NOMO-1 (cell line): ENCODE measurements around the gene ZNF217.
"Not testable (repeated sequence)": the region's sequence is repeated elsewhere in the genome, so short reads cannot be mapped to it uniquely, and the experiment has no call there.

Experiments used
- DNase-seq, 2 experiments: peaks; one replicate each; lab custom pipeline; 2025; ENCODE audit not compliant: unreplicated experiment in 2 of 2; lab: John Stamatoyannopoulos, UW

ZNF217 gene

GRCh38 chr20:53569606-53570307, 23.9 kb downstream of the ZNF217 start:
- no peak for DNase-seq

- DNase-seq: no peak
Observed at GRCh38 chr20:53569005-53569404, 24.6 kb downstream of the ZNF217 start.

- no peak for DNase-seq
Observed at GRCh38 chr20:53568351-53568750, 25.3 kb downstream of the ZNF217 start.

- no peak for DNase-seq
Observed at GRCh38 chr20:53567379-53567917, 26.2 kb downstream of the ZNF217 start.

GRCh38 chr20:53566623-53567022, 27.0 kb downstream of the ZNF217 start:
- not testable (repeated sequence) for DNase-seq

GRCh38 chr20:53565254-53565653, 28.4 kb downstream of the ZNF217 start:
- DNase-seq: no peak

GRCh38 chr20:53562104-53562764, 31.4 kb downstream of the ZNF217 start:
- not testable (repeated sequence) for DNase-seq

- no peak for DNase-seq
Observed at GRCh38 chr20:53561505-53561904, 32.1 kb downstream of the ZNF217 start.

- no peak for DNase-seq
Observed at GRCh38 chr20:53559816-53560215, 33.8 kb downstream of the ZNF217 start.

- no peak for DNase-seq
Observed at GRCh38 chr20:53557130-53557529, 36.5 kb downstream of the ZNF217 start.

- DNase-seq: no peak
Observed at GRCh38 chr20:53556267-53556897, 37.3 kb downstream of the ZNF217 start.

- no peak for DNase-seq
Observed at GRCh38 chr20:53555816-53556215, 37.8 kb downstream of the ZNF217 start.

GRCh38 chr20:53555081-53555480, 38.6 kb downstream of the ZNF217 start:
- no peak for DNase-seq

GRCh38 chr20:53552572-53552893, 41.1 kb downstream of the ZNF217 start:
- not testable (repeated sequence) for DNase-seq

GRCh38 chr20:53551719-53552571, 41.7 kb downstream of the ZNF217 start:
- DNase-seq: not testable (repeated sequence)

GRCh38 chr20:53550280-53551187, 43.1 kb downstream of the ZNF217 start:
- peak; percentile 31 to 79 for DNase-seq

- DNase-seq: peak; percentile 28 to 77
Observed at GRCh38 chr20:53547664-53548239, 45.9 kb downstream of the ZNF217 start.

- no peak for DNase-seq
Observed at GRCh38 chr20:53539516-53539915, 54.1 kb downstream of the ZNF217 start.

GRCh38 chr20:53536382-53536781, 57.3 kb downstream of the ZNF217 start:
- DNase-seq: not testable (repeated sequence)
